Measurements from ENCODE around the gene SFI1. TPM values are rescaled to one million over a fixed set of nuclear protein-coding genes. Genes with fewer than 3 reads are reported as not detected.
"Not testable (repeated sequence)": the region's sequence is repeated elsewhere in the genome, so short reads cannot be mapped to it uniquely, and the experiment has no call there.

The SFI1 gene
- total and polyA plus RNA-seq, 2 of the 4 experiments (the other 2 are of a cell fraction): 9.9 to 12.0 TPM

- H3K9me1 ChIP-seq (ENCODE audit: insufficient read depth, low read length); H3K36me3 ChIP-seq (ENCODE audit: control insufficient read depth, insufficient read depth, low read length); dilution Hi-C loops (cut with HindIII; ENCODE audit: low sequenced_read_pairs, unreplicated experiment); H3K27me3 ChIP-seq (ENCODE audit: control insufficient read depth, insufficient read depth, low read length); BruUV-seq (replicated peaks); H3K9me3 ChIP-seq (ENCODE audit: control insufficient read depth, insufficient read depth, low read length); H4K20me1 ChIP-seq (ENCODE audit: insufficient read depth, low read length); H3K23ac ChIP-seq (ENCODE audit: low read depth, low read length); in situ Hi-C loops (cut with MboI; ENCODE audit: low sequenced_read_pairs); H2AFZ ChIP-seq (replicated peaks; ENCODE audit: low read length, poor library complexity); H3K4me1 ChIP-seq (ENCODE audit: control insufficient read depth, insufficient read depth, low read length): not testable (repeated sequence)
- H2AK9ac ChIP-seq (replicated peaks; ENCODE audit: low read depth, low read length, poor library complexity): peak overlapping the region; percentile 56
- H3K4me3 ChIP-seq (ENCODE audit: insufficient read depth, low read depth, low read length): peak overlapping the region; percentile 83
- DNase-seq (peak; percentile 81), ATAC-seq (ENCODE audit: low read depth) (peak; percentile 42)
- peak; percentile 86 for TF ChIP-seq BHLHE40 (IDR thresholded peaks at IDR 0.05; ENCODE audit: low read depth, low read length)
- TF ChIP-seq POLR2A (IDR thresholded peaks at IDR 0.05; ENCODE audit: low read depth, low read length): peak; percentile 48
- peak; percentile 25; the same call in 1 of the 2 replicates for TF ChIP-seq FOS (IDR thresholded peaks at IDR 0.05; ENCODE audit: low read depth, low read length)
- H3K27ac ChIP-seq (ENCODE audit: insufficient read depth, low read length): peak overlapping the region; percentile 24; the same call in 1 of the 2 replicates
- H4K91ac ChIP-seq (ENCODE audit: insufficient read depth, low read depth, low read length): peak overlapping the region; percentile 62
- H2BK120ac ChIP-seq (ENCODE audit: low read depth, low read length): peak overlapping the region; percentile 56
- peak overlapping the region; percentile 87 for H2BK5ac ChIP-seq (ENCODE audit: low read depth, low read length, poor library complexity, severe bottlenecking)
- 69% methylated on average over 2 of the region's 10 CpGs; no CpG with 5 or more reads in 1 of the 2 experiments for WGBS, 2 experiments (ENCODE audit: extremely low coverage in 2 of 2, insufficient read length in 1 of 2)
- ChIA-PET POLR2A (ENCODE audit: unreplicated experiment) (interaction anchor here (0.7 kb wide), 1 partner anchor 88 kb away, joined by 4 read pairs; no protein-coding TSS in a partner anchor), CTCF (interaction anchor here (1.6 kb wide), 1 partner anchor 309 kb away, joined by 5 read pairs; no protein-coding TSS in a partner anchor)
- H4K5ac ChIP-seq (ENCODE audit: low read depth, low read length): peak overlapping the region; percentile 50; the same call in 1 of the 2 replicates
- H3K79me1 ChIP-seq (ENCODE audit: low read depth in 1 of 2, low read length in 2 of 2): peaks cover 23 to 42% of the 10 kb centered on the region in 2 experiments
- peak overlapping the region; percentile 89 to 93; a peak in 3 of 4 replicates for H4K8ac ChIP-seq (ENCODE audit: low read depth in 2 of 2, low read length in 2 of 2)
- peak overlapping the region; percentile 75 for H3K4ac ChIP-seq (ENCODE audit: low read depth, low read length)
- intact Hi-C loops (cut with micrococcal nuclease): loop anchor here (5.0 to 10.0 kb wide), 3 partner anchors 91 to 814 kb away; partner anchors contain the start of genes DEPDC5, FBXO7 and PRR14L
- H2AK5ac ChIP-seq (ENCODE audit: low read depth, low read length): peak overlapping the region; percentile 54; the same call in 1 of the 2 replicates
- peak overlapping the region; percentile 87; the same call in 1 of the 2 replicates for H3K56ac ChIP-seq (ENCODE audit: extremely low read depth, insufficient read depth, low read length)
- peak overlapping the region; percentile 34; the same call in 1 of the 2 replicates for H3K18ac ChIP-seq (ENCODE audit: low read depth, low read length)
- H3K4me2 ChIP-seq (ENCODE audit: low read depth, low read length): peak overlapping the region; percentile 81
- H3K14ac ChIP-seq (replicated peaks; ENCODE audit: low read depth, low read length): peak overlapping the region; percentile 58; the same call in 1 of the 2 replicates
- peak overlapping the region; percentile 66; the same call in 1 of the 2 replicates for H3K9ac ChIP-seq (ENCODE audit: low read depth, low read length)
- peak overlapping the region; percentile 69; the same call in 1 of the 3 replicates for H2BK15ac ChIP-seq (ENCODE audit: low read depth, low read length)
- H2BK20ac ChIP-seq (ENCODE audit: low read depth, low read length): peak overlapping the region; percentile 58; the same call in 1 of the 2 replicates
These were observed 164.6 kb downstream of the SFI1 start for GRCh38 chr22:31660860-31661341.

Measured in IMR-90 (cell line).